MM.1S (cell line): Measurements from ENCODE around the gene SIN3A.

Experiments
- EZH2 ChIP-seq: fragments of 300-600 bp; sonication (generic); optimal IDR thresholded peaks from 2 replicates; pipeline ENCODE3; 2017; ENCODE audit warnings: low read depth, mild to moderate bottlenecking, antibody characterized with exemption, low read length, mixed read lengths
- EZH2phosphoT487 ChIP-seq: fragments of 300-600 bp; sonication (generic); IDR thresholded peaks from 2 replicates; pipeline ENCODE4 v1.6.1; 2018; ENCODE audit warnings: antibody characterized with exemption, low read length
- TF ChIP-seq, protein P1 (sequence below): fragments of 300-600 bp; sonication (generic); IDR thresholded peaks from 2 replicates; pipeline ENCODE4 v1.5.1; 2016; ENCODE audit warnings: antibody characterized with exemption, low read length, mixed read lengths

DNA sequence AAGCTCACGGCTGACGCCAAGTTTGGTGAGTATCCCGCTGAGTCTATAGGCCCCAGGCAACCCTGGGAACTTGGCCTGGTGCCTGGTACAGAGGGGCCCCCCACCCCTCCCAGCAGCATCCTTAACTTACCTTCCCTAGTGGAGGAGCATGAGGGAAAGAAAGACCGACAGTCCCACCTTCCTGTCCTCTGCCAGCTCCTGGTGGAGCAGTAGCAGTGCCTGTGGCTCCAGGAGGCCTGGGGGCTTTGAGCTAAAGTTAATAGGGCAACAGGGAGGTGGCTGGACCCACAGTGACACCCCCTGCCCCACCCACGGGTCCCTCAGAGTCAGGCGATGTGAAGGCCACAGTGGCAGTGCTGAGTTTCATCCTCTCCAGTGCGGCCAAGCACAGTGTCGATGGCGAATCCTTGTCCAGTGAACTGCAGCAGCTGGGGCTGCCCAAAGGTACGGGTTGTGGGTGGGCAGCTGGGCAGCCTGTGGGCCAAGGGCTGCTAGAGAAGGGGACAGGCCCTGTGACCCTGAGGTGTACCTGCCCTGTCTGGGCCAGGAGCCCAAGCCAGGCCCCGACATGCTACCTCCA, 112.7 kb downstream of the SIN3A start:
- TF ChIP-seq, protein P1, sequence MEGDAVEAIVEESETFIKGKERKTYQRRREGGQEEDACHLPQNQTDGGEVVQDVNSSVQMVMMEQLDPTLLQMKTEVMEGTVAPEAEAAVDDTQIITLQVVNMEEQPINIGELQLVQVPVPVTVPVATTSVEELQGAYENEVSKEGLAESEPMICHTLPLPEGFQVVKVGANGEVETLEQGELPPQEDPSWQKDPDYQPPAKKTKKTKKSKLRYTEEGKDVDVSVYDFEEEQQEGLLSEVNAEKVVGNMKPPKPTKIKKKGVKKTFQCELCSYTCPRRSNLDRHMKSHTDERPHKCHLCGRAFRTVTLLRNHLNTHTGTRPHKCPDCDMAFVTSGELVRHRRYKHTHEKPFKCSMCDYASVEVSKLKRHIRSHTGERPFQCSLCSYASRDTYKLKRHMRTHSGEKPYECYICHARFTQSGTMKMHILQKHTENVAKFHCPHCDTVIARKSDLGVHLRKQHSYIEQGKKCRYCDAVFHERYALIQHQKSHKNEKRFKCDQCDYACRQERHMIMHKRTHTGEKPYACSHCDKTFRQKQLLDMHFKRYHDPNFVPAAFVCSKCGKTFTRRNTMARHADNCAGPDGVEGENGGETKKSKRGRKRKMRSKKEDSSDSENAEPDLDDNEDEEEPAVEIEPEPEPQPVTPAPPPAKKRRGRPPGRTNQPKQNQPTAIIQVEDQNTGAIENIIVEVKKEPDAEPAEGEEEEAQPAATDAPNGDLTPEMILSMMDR, result no peak
- no peak for TF ChIP-seq EZH2
- TF ChIP-seq EZH2phosphoT487, result no peak
